ENCODE results near the gene GUSB.

The GUSB gene

GRCh38 chr7:65915921-65916657 is 65.9 kb downstream of the GUSB start:
- Histone ChIP-seq H3K27me3 (ENCODE audit: control insufficient read depth, insufficient read depth, low read length) (no peaks in the 10 kb centered on the region), H3K4me1 (ENCODE audit: control insufficient read depth, insufficient read depth, low read length) (no peaks in the 10 kb centered on the region), H3K36me3 (ENCODE audit: control insufficient read depth, insufficient read depth, low read length) (no peaks in the 10 kb centered on the region), H3K9me3 (ENCODE audit: control insufficient read depth, low read length) (no peaks in the 10 kb centered on the region), H3K4me3 (ENCODE audit: low read length) (no peak overlapping the region), H3K9ac (ENCODE audit: low read length) (no peak overlapping the region)

GRCh38 chr7:65912237-65912636 is 69.8 kb downstream of the GUSB start:
- Histone ChIP-seq H3K4me1 (ENCODE audit: control insufficient read depth, insufficient read depth, low read length) (peaks cover 9% of the 10 kb centered on the region), H3K9me3 (ENCODE audit: control insufficient read depth, low read length) (no peaks in the 10 kb centered on the region), H3K9ac (ENCODE audit: low read length) (no peak overlapping the region)

More at GRCh38 chr7:65912237-65912636, 69.8 kb downstream of the GUSB start:
- Histone ChIP-seq H3K36me3 (ENCODE audit: control insufficient read depth, insufficient read depth, low read length) (no peaks in the 10 kb centered on the region), H3K27me3 (ENCODE audit: control insufficient read depth, insufficient read depth, low read length) (no peaks in the 10 kb centered on the region), H3K4me3 (ENCODE audit: low read length) (no peak overlapping the region)
